Stimulated activated CD4-positive, alpha-beta T cell treated with anti-CD3 and anti-CD28 coated beads, Interleukin-1b, Interleukin-23, amount 100 ng/mL, for 4 hours (primary cell): ENCODE data around the gene NT5DC3.
"Not testable (repeated sequence)": the region's sequence is repeated elsewhere in the genome, so short reads cannot be mapped to it uniquely, and the experiment has no call there.

Source experiments
- DNase-seq, 2 donors: peaks; one replicate each; pipeline ENCODE4 v3.0.0-alpha.2; 2020; ENCODE audit warnings: low read depth in 2 of 2

The NT5DC3 gene

DNA sequence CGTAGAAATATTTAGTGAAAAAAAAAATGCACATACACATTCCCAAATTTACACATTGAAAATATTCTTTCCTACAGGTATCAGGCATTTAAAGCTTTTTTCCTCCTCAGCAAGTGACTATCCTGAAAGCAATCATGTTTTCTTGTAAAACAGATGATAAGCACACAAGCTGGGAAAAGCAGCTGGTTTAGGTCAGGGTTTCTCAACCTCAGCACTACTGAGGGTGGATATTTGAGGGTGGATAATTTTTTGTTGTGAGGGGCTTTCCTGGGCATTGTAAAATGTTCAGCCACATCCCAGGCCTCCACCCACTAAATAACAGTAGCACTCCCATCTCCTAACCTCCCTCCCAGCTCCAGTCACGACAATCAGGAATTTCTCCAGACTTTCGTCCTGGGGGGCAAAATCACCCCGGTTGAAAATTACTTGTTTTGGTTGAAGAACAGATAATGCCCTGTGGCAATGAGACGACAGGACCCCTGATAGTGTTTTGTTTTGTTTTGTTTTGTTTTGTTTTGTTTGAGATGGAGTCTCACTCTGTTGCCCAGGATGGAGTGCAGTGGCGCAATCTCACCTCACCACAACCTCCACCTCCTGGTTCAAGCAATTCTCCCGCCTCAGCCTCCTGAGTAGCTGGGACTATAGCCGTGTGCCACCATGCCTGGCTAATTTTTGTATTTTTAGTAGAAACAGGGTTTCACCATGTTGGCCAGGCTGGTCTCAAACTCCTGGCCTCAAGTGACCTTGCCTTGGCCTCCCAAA lies 15.0 kb upstream of the NT5DC3 start:
- no peak for DNase-seq

DNA sequence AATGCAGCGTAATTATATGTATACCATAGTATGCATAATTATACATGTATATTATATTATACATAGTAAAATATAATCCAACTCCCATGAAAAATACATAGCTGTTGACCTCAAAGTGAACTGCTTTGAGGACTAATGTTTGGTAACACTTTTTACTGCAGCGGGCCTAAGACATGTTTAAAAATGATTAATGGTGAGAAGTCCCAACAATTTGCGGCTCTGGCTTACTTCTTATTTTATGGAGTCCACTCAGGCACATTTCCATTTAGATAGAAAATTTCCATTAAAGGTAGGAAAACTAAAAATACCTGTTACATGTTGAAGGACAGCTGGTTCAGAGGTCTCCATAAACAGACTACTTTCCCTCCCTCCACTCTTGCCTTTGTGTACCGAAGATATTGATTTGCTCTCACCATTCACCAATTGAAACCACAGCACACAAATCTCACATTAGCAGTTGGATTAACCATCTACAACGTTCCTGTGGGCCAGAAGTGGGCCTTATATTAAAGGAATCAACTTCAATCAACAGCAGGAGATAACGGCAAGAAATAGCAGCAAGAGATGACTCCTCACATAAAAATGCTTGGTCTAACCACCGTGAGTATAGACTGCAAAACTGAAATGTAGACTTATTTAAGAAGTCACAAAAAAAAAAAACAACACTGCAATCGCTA lies 14.1 kb upstream of the NT5DC3 start:
- no peak for DNase-seq

DNA sequence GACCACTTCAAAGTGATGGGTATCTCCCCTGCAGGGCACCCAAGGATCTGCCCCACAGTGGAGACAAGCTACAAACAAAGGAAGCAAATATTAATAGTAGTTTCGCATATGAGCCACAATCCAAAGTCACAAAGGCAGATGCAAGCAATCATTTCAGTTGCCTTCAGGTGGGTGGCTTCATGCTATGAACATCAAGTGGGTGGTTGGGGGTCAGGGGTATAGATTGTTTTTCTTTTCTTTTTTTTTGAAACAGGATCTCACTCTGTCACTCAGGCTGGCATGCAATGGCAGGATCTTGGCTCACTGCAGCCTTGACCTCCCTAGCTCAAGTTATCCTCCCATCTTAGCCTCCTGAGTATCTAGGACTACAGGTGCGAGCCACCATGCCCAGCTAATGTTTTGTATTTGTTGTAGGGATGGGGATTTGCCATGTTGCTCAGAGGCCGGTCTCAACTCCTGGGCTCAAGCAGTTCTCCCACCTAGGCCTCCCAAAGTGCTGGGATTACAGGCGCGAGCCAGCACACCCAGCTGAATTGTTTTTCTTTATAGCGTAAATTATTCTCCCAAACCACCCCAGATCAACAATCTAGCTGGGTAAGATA lies 13.4 kb upstream of the NT5DC3 start:
- DNase-seq, result no peak

DNA sequence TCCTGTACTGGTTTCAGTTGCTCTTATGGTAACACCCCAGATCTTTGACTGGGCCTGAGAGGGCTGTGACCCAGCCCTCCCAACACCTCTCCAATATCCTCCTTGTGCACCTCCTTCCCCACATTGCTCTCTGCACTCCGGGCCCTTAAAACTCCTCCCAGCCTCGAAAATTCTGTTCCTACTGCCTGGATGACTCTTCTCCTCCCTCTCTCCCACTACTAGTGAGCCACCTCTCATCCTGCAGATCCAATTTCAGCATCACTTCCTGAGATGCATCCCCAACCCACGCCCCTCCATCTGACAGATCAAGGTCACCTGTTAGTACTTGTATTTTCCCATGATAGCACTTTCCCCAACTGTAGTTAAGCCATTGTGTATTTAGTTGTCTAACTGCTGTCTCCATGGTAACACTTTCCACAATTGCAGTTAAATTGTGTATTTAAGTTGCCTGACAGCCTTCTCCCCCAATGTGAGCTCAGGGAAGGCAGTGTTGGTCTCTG lies 11.5 kb upstream of the NT5DC3 start:
- DNase-seq, result no peak

DNA sequence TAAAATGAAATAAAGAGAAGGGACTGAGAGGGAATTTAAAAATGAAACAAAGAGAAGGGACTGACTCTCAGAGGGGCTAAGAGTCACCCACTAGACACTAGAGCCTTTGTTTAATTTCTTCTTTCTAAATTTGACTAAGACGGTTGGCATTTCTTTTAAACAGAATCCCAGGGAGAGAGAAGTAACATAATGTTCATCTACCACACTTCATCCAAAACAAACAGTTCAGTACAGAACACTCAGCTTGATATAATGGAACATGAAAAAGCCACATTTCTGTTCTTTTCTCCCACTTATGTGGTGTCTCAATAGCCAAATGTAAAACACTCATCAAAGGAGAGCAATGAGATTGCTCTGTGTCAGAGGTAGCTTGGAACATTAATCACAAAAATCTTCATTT lies 10.1 kb upstream of the NT5DC3 start:
- no peak for DNase-seq

DNA sequence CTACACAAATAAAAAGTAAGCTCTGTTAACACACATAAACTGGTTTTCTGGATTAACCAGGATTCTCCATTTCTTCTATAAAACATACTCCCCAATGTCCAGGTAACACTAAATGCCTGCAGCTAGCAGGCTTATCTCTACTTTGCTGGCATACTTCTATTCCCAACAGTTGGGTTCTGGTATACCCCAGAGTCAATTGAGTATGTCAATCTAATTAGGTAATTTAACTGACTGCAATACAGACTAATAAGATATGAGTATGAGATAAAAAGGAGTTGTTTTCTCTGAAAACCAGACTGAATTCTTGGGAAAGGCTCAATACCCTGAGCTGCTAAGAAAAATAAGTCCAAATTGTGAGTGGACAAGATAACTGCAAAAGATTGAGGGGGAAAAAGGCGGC lies 9.4 kb upstream of the NT5DC3 start:
- no peak for DNase-seq

DNA sequence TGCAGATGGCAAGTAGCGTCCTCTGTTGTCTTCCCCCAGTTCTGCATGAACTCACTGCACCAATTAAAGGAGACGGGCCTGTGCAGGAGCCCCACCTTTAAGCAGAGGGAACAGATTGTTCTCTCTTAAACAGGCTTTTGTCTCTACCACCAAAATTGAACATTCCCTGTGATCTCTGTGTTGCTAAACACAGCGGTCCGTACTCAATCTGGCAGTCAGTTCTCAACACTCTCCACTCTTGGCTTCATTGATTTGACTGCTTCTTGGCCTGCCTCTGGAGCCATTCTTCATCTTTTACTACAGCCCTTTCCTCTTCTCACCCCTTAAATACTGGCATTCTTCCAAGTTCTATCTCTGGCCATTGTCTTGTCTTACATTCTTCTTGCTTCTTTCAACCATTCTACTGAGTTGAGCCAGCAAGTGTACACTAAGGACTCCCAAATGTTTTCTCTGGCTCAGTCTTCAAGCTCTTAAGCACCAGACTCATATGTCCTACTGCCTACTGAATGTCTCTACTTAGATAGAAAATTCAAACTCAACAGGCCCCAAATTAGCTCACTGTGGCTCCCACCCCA lies 8.0 kb upstream of the NT5DC3 start:
- DNase-seq, result no peak

DNA sequence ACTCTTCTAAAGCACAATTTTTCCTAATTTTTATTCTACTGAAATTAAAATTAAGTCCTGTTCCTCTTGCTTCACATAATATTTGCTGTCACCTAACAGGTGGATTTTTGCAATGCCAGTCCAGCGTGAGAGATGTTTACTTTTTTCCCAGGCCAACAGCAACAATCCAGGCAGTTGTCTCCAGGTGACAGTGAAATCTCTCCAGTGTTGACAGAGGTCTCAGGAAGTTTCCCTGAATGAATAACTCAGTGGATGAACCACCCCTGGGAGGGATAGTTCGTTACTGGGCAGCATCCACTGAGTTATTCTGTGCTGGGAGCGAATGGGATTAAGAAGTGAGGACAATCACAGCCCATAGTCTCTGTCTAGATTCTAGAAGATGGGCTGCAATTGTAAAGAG lies 7.1 kb upstream of the NT5DC3 start:
- no peak for DNase-seq

DNA sequence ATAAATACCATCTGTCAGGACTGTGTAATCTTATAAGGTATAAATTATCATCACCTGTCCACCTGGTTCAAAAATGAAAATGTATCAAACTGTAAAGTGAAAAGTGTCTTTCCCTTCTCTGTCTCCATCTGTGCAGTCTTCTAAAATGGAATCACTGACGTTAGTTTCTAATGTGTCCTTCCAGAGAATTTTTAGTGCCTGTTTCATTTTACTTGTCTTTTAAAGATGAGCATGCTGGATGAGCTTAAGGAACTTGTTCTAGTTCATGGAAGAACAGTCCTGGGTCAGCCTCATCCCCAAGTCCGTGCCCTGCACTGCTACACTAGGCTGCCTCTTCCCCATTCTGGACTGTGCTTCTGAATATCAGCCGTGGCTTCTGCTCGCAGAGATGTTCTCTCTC lies 5.4 kb upstream of the NT5DC3 start:
- DNase-seq, result no peak

DNA sequence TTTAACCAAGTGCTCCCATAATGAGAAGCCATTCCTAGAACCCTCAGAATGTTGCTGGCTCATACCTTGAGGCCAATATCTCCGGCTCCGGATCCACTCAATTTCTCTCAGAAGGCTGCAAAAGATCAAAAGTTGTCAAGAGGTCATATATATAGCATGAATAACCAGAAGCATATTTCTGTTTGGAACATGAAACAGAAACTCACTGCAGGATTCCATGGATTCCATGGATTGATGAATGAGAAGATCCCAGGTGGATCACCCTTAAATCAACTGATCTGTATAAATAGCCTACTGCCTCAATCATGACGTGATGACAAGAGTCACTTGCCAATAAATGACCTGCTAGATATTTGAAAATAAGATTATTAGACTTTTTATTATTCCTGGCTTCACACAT lies 3.3 kb upstream of the NT5DC3 start:
- no peak for DNase-seq

DNA sequence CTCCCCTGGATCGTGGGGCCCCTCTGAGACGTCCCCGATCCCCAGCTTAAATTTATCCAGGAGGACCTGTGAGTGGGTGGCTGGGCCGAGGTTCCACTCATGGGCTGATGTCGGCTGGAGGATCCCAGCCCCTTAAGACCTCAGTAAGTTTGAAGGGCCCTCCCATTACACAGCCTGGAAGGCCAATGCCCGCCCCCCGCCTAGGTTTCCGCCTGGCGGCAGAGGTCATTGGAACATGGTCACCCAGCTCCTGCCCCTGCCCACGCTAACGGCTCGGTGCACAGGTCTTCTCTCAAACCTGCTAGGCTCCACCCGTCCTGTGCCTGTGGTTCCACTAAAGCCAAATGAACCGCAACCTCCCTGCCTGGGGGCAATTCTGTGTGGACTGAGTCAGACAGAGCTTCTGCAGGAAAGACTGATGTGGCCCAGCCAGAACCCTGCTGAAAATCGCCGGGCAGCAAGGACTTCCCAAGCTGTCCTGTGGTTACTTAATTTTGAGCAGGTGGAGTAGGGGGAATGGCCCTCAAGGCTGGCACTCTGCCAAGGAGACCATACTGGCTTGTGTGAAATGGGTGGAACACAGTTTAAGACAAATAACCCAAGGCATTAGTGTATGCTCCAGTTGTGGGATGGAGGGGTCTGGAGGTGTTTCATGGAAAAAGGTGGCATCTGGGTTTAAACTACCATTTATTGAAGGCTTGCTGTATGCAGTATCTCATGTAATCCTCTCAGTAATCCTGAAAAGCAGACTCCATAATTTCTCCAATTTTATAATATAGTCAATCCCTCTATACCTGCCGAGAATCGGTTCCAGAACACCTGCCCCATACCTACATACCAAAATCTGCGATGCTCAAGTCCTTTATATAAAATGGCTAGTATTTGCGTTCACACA lies 903 bp upstream of the NT5DC3 start:
- DNase-seq, result peak in 1 of 2 donors; percentile 7

DNA sequence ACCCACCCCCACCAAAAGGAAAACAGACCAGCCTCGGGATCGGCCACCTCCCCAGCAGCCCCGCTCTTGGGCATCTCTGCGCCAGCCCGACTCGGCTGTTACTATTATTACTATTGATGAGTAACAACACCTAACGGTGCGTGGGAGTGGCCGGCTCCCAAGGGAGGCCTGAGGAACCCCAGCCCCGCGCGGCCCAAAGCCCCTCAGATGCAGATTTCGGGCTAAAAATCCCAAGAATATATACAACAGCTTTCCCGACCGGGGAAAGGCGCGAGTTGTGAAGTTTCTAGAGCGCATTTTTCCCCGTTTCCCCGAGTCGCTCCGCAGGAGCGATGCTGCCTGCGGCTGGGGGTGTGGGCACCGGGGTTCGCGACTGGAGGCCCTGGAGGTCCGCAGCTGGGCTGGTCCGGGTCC lies 565 bp downstream of the NT5DC3 start:
- DNase-seq, result peak; percentile 15 to 21

DNA sequence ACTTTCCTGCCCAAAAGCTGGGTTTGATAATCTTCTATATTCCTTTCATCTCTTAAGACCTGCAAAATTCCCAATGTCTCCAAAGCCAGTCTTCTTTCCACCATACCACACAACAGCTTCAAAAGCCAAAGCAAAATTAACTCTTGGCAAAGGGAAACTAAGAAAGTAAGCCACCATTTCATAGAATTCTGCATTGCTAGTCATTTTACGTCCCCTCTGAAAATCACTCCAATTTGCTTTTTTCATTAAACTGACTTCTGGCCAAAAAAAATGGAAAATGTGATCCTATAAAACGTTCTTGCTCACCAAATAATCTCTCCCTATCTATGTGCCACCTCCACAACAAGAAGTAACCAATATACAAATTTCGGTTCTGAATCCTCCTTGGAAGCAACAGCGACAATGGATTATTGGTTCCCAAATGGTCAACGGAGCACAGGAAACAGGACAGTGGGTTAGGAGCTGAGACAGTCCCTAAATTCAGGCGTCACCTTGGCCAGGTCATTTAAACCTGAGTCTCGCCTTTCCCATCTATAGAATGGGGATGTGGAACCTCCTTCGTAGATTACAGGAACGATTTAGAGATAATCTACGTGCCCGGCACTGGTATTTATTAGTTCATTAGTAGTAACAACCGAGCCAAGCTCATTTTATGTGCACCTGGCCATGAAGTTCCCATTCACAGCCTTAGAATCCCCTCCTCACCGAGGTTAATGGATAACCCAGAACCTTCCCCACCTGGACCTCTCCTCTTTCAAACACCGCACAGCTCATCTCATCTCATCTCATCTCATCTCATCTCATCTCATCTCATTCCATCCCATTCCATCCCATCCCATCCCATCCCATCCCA lies 1.2 kb downstream of the NT5DC3 start:
- DNase-seq, result no peak

DNA sequence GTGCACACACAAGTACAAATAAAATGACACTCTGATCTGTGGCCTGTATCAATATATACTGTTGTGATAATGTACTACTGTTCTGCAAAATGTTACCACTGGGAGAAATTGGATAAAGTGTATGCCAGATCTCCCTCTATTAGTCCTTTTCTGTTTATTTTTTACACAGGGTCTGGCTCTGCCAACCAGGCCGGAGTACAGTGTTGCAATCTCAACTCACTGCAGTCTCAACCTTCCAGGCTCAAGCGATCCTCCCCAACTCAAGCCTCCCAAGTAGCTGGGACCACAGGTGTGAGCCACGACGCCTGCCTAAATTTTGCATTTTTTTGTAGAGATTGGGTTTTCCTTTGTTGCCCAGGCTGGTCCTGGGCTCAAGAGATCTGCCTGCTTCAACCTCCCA lies 1.9 kb downstream of the NT5DC3 start:
- no peak for DNase-seq

DNA sequence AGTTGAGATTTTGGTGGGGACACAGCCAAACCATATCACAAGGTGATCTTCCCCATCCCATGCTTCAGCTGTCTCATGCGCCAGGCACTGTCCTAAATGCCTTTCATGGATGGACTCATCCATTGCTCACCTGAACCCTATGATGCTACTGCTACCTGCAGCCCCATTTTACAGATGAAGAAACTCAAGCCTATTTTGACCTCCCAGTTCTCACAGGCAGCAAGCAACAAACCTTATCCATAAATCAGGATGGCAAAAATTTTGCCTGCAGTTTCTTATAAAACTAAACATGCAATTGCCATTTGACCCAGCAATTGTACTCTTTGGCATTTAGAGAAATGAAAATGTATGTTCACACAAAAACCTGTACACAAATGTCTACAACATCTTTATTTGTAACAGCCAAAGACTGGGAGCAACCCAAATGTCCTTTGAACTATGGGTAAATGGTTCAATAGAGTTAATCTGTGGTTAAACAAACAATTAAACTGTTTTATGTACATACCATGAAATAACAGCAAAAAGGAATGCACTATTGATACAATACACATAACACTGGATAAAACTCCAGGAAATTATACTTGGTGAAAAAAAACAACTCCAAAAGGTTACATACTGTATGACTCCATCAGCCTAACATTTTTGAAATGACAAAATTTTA lies 2.6 kb downstream of the NT5DC3 start:
- no peak for DNase-seq

DNA sequence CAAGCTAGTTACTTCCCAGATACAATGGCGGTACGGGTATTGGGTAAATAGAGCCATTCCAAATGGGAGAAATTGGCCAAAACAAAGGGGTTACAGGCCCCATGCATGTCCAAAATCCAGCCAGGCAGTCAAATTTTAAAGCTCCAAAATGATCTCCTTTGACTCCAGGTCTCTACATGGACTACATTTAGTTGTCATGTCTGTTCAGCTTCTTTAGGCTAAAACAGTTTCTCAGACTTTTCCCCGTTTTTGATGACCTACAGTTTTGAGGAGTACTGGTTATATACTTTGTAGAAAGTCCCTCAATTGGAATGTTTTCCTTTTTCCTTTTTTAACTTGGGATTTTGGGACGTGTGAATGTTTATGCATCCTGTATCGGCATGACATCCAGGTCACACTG lies 4.7 kb downstream of the NT5DC3 start:
- DNase-seq, result no peak

DNA sequence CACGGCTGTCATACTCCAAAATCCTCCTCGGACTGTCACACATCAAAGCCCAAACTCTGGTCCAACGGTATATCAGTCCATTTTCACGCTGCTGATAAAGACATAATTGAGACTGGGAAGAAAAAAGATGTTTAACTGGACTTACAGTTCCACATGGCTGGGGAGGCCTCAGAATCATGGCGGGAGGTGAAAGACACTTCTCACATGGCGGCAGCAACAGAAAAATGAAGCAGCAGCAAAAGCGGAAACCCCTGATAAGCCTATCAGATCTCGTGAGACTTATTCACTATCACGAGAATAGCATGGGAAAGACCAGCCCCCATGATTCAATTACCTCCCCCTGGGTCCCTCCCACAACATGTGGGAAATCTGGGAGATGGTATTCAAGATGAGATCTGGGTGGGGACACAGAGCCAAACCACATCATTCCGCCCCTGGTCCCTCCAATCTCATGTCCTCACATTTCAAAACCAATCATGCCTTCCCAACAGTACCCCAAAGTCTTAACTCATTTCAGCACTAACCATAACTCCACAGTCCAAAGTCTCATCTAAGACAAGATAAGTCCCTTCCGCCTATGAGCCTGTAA lies 5.2 kb downstream of the NT5DC3 start:
- DNase-seq, result not testable (repeated sequence)

DNA sequence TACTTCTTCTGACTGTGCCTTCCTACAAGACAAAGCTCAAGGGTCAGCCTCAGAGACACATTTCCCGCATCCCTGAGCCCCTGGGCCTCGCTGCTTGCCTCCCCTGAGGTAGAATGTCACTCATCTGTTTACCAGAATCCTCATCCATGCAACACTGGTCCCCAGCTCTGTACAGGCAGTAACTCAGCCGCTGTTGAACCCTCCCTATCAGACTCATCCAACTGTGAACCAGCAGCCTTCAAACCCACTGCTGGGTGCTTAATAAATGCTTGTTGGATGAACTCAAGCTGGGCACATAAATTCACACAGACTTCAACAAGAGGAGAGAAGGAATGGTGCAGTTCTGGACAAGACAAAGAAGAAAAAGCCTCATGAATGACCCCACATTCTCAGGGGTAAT lies 6.1 kb downstream of the NT5DC3 start:
- DNase-seq, result no peak

DNA sequence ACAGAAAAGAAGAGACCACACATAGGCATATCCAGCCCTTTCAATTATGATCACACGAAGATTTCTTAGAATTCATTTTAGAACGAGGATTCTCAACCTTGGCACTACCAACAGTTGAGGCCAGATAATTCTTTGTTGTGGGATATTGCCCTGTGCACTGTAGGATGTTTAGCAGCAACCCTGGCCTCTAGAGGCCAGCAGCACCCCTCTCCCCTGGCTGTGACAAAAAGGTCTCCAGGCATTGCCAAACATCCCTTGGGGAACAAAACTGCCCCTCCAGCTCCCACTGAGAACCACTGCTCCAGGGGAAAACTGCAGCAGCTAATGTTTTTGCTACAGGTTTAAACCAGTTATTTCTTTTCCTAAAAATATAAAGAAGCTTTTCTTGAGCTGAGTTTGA lies 7.1 kb downstream of the NT5DC3 start:
- DNase-seq, result no peak
